Measurements from ENCODE around the gene VPS16.
"Not testable (repeated sequence)": the region's sequence is repeated elsewhere in the genome, so short reads cannot be mapped to it uniquely, and the experiment has no call there.

The VPS16 gene

DNA sequence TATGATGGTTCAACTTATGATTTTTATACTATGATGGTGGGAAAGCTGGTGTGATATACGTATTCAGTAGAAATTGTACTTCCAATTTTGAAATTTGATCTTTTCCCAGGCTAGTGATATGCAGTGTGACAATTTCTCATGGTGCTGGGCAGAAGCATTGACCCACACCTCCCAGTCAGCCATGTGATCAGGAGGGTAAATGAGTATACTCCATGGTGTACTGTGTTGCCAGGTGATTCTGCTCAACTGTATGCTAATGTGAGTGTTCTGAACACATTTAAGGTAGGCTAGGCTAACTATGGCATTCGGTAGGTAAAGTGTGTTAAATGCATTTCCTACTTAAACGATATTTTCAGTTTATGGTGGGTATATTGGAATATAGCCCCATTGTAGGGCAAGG is 51.8 kb downstream of the VPS16 start:
- H3K4me1 ChIP-seq: peaks cover 16% of the 10 kb centered on the region
- no peaks in the 10 kb centered on the region for H3K27me3 ChIP-seq (ENCODE audit: control insufficient read depth, insufficient read depth, low read length)
- TF ChIP-seq, protein P1, sequence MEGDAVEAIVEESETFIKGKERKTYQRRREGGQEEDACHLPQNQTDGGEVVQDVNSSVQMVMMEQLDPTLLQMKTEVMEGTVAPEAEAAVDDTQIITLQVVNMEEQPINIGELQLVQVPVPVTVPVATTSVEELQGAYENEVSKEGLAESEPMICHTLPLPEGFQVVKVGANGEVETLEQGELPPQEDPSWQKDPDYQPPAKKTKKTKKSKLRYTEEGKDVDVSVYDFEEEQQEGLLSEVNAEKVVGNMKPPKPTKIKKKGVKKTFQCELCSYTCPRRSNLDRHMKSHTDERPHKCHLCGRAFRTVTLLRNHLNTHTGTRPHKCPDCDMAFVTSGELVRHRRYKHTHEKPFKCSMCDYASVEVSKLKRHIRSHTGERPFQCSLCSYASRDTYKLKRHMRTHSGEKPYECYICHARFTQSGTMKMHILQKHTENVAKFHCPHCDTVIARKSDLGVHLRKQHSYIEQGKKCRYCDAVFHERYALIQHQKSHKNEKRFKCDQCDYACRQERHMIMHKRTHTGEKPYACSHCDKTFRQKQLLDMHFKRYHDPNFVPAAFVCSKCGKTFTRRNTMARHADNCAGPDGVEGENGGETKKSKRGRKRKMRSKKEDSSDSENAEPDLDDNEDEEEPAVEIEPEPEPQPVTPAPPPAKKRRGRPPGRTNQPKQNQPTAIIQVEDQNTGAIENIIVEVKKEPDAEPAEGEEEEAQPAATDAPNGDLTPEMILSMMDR (IDR thresholded peaks at IDR 0.05): no peak
- H3K79me2 ChIP-seq: peaks cover 29% of the 10 kb centered on the region
- H3K27ac ChIP-seq: no peak overlapping the region
- no peaks in the 10 kb centered on the region for H3K36me3 ChIP-seq (ENCODE audit: control insufficient read depth, insufficient read depth, low read length)
- H3K4me2 ChIP-seq (ENCODE audit: low read length): no peak overlapping the region
- H3K9me3 ChIP-seq (ENCODE audit: control insufficient read depth, low read length): no peaks in the 10 kb centered on the region
- no peak overlapping the region for H3K4me3 ChIP-seq (ENCODE audit: low read depth, low read length)
- H2AFZ ChIP-seq: no peak overlapping the region
- H3K9ac ChIP-seq: no peak overlapping the region

DNA sequence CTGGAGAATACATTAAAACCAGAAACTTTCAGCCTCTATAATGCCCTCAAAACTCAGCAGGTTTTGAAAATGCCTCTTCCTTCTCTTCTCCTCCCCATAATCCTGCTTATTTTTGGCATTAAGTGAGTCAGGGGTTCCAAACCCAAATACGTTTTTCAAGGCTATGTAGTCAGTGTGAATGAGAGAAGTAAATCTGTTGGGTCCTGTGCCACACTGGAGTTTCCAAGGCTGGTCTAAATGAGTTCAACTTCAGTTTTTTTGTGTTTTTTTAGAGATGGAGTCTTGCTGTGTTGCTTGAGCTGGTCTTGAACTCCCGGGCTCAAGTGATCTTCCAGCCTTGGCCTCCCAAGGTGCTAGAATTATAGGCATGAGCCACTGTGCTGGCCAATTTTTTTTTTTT is 53.7 kb downstream of the VPS16 start:
- no peak overlapping the region for H3K4me3 ChIP-seq (ENCODE audit: low read depth, low read length)
- no peak overlapping the region for H3K4me2 ChIP-seq (ENCODE audit: low read length)
- H2AFZ ChIP-seq: no peak overlapping the region
- no peaks in the 10 kb centered on the region for H3K36me3 ChIP-seq (ENCODE audit: control insufficient read depth, insufficient read depth, low read length)
- peaks cover 38% of the 10 kb centered on the region for H3K79me2 ChIP-seq
- TF ChIP-seq, protein P1 (IDR thresholded peaks at IDR 0.05): no peak
- no peaks in the 10 kb centered on the region for H3K27me3 ChIP-seq (ENCODE audit: control insufficient read depth, insufficient read depth, low read length)
- no peak overlapping the region for H3K9ac ChIP-seq
- no peak overlapping the region for H3K27ac ChIP-seq
- peaks cover 16% of the 10 kb centered on the region for H3K4me1 ChIP-seq
- H3K9me3 ChIP-seq (ENCODE audit: control insufficient read depth, low read length): no peaks in the 10 kb centered on the region

DNA sequence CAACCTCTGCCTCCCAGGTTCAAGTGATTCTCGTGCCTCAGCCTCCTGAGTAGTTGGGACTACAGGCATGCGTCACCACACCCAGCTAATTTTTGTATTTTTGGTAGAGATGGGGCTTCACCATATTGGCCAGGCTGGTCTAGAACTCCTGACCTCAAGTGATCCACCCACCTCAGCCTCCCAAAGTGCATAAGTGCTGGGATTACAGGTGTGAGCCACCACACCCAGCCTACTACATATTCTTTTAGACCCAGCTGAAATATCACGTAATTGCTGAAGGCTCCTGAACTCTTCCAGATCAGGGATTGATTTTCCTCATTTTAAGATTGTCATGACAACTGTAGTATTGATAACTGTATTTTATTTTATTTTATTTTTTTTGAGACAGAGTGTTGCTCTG is 54.6 kb downstream of the VPS16 start:
- not testable (repeated sequence) for H3K9me3 ChIP-seq (ENCODE audit: control insufficient read depth, low read length); H3K27me3 ChIP-seq (ENCODE audit: control insufficient read depth, insufficient read depth, low read length)

DNA sequence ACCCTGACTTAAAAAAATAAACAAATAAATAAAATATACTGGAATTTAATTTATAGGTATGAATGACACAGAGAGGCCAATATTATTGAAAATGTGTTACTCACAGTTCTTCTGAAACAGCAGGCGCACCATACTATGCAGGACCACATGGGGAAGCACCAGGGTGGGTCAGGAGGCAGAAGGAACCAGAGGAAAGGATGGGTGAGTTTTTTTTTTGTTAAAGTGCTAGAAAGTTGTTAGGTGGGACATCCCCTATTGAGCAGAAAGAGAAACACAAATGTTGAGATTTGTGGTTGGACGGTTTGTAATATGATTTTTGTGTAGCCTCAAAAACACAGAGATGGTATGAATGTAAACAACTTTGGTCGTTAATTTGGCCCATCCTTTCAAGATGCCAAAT is 58.7 kb downstream of the VPS16 start:
- peaks cover 46% of the 10 kb centered on the region for H3K79me2 ChIP-seq
- H3K27ac ChIP-seq: no peak overlapping the region
- H3K4me2 ChIP-seq (ENCODE audit: low read length): no peak overlapping the region
- no peak overlapping the region for H2AFZ ChIP-seq
- H3K4me1 ChIP-seq: no peaks in the 10 kb centered on the region
- TF ChIP-seq, protein P1 (IDR thresholded peaks at IDR 0.05): no peak
- H3K9me3 ChIP-seq (ENCODE audit: control insufficient read depth, low read length): no peaks in the 10 kb centered on the region
- H3K36me3 ChIP-seq (ENCODE audit: control insufficient read depth, insufficient read depth, low read length): no peaks in the 10 kb centered on the region
- H3K4me3 ChIP-seq (ENCODE audit: low read depth, low read length): no peak overlapping the region
- H3K27me3 ChIP-seq (ENCODE audit: control insufficient read depth, insufficient read depth, low read length): no peaks in the 10 kb centered on the region
- H3K9ac ChIP-seq: no peak overlapping the region

More for the DNA sequence above, 54.6 kb downstream of the VPS16 start:
- H3K4me2 ChIP-seq (ENCODE audit: low read length); H3K36me3 ChIP-seq (ENCODE audit: control insufficient read depth, insufficient read depth, low read length); H3K4me3 ChIP-seq (ENCODE audit: low read depth, low read length); H3K9ac ChIP-seq; H2AFZ ChIP-seq; H3K27ac ChIP-seq: not testable (repeated sequence)
- H3K79me2 ChIP-seq: peaks cover 45% of the 10 kb centered on the region
- peaks cover 16% of the 10 kb centered on the region for H3K4me1 ChIP-seq

DNA sequence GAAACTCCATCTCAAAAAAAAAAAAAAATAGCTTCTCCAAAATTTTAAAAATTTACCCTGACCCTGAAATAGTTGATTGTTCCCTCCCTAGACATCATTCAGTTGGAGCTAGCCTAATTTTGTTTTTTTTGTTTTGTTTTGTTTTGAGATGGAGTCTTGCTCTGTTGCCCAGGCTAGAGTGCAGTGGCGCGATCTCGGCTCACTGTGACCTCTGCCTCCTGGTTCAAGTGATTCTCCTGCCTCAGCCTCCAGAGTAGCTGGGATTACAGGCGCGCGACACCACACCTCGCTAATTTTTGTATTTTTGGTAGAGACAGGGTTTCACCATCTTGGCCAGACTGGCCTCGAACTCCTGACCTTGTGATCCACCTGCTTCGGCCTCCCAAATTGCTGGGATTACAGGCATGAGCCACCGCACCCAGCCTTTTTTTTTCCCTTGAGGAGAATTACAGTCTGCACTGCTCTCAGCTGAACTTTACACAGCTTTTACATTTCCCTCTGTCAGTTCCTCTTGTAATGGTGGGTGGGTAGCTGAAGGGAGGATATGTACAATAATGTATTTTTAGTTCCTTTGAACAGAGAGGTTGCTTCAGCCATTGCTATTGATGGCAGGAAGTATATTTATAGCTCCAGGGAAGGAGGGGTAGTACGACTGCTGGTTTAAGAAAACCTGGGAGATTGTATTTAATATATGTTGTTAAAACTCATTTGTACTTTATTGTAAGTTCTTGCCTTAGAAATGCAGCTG is 60.5 kb downstream of the VPS16 start:
- Histone ChIP-seq H3K79me2 (peaks cover 33% of the 10 kb centered on the region), H3K27me3 (ENCODE audit: control insufficient read depth, insufficient read depth, low read length) (no peaks in the 10 kb centered on the region), H3K4me1 (no peaks in the 10 kb centered on the region), H3K9ac (no peak overlapping the region), H3K27ac (no peak overlapping the region), H3K4me3 (ENCODE audit: low read depth, low read length) (no peak overlapping the region), H3K36me3 (ENCODE audit: control insufficient read depth, insufficient read depth, low read length) (no peaks in the 10 kb centered on the region), H3K4me2 (ENCODE audit: low read length) (no peak overlapping the region), H2AFZ (no peak overlapping the region), H3K9me3 (ENCODE audit: control insufficient read depth, low read length) (no peaks in the 10 kb centered on the region)
- TF ChIP-seq, protein P1 (IDR thresholded peaks at IDR 0.05): no peak

All from parathyroid adenoma (tissue), 2 donors.